Left hindlimb (tissue), 1 donor: ENCODE data around the gene CIAO2A.
"Not testable (repeated sequence)": the region's sequence is repeated elsewhere in the genome, so short reads cannot be mapped to it uniquely, and the experiment has no call there.

Source experiments
- DNase-seq: peaks from one replicate; pipeline ENCODE4 v3.0.0-alpha.2; 2018

CIAO2A gene

DNA sequence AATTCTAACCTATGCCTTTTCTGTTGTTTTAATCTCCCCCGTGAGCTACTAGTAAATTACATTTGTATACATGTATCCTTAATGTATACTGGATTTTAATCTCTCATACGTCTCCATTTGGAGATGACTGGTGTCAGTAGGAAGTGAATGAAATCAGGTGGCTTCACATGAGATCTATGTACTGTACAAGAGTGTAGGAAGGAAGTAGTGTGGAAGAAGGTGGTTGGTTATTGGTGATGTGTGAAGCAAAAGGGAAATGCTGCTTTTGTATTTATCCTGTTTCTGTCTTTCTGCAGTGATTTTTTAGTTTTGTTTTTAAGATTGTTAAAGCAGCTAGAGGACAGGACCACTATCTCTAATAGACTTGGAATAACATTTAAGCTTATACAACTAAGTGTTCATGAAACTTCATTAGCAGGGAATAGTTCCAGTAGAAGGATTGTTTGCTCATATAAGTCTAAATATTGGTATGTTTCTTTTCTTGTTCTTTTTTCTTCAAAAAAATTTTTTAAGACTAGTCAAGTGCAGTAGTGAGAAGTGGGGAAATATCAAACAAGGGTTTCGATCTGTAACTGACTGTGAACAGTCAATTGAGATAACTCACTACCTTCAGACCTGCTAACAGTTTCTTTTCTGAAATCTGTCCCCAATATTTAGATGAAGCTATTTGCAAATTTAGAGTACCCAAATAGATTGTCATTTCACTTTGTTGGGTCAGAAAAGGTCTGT lies 17.5 kb upstream of the CIAO2A start:
- no peak for DNase-seq

GRCh38 chr15:64110108-64110701 lies 16.6 kb upstream of the CIAO2A start:
- not testable (repeated sequence) for DNase-seq

DNA sequence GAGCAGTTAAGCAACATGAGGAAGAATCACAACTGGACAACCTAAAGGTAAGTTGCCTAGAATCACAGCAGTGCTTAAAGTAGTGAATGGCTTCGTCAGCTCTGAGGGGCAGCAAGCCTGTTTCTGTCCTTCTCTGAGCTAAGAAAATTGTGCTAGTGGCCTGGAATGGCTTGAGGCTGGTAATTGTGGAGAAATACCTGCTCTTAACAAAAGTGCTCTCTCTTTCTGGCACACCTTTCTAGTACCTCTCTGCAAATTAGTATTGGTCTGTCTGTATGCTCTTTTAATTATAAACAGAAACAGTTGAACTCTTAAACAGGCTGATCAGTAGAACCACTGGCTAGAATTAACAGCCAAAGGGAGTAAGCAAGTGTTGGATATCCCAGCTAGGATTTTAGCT lies 13.7 kb upstream of the CIAO2A start:
- DNase-seq = no peak

GRCh38 chr15:64105113-64105704 lies 11.6 kb upstream of the CIAO2A start:
- no peak for DNase-seq

- no peak for DNase-seq
Observed at GRCh38 chr15:64102497-64102896, 8.9 kb upstream of the CIAO2A start.

- no peak for DNase-seq
Observed at GRCh38 chr15:64100958-64101357, 7.3 kb upstream of the CIAO2A start.

DNA sequence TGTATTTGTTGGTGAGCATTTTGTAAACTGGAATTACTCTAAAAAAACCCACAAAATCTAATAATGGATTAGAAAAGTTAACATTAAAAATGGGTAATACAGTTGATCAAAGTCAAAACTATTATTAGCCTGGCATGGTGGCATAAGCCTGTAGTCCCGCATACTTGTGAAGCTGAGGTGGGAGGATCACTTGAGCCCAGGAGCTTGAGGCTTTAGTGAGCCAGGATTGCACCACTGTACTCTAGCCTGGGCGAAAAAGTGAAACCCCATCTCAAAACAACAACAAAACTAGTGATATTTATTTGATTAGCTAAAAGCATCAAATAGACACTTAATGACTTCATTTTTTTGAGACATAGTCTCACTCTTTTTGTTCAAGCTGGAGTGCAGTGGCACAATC lies 5.7 kb upstream of the CIAO2A start:
- DNase-seq = no peak

GRCh38 chr15:64096668-64097384 lies 3.2 kb upstream of the CIAO2A start:
- no peak for DNase-seq

DNA sequence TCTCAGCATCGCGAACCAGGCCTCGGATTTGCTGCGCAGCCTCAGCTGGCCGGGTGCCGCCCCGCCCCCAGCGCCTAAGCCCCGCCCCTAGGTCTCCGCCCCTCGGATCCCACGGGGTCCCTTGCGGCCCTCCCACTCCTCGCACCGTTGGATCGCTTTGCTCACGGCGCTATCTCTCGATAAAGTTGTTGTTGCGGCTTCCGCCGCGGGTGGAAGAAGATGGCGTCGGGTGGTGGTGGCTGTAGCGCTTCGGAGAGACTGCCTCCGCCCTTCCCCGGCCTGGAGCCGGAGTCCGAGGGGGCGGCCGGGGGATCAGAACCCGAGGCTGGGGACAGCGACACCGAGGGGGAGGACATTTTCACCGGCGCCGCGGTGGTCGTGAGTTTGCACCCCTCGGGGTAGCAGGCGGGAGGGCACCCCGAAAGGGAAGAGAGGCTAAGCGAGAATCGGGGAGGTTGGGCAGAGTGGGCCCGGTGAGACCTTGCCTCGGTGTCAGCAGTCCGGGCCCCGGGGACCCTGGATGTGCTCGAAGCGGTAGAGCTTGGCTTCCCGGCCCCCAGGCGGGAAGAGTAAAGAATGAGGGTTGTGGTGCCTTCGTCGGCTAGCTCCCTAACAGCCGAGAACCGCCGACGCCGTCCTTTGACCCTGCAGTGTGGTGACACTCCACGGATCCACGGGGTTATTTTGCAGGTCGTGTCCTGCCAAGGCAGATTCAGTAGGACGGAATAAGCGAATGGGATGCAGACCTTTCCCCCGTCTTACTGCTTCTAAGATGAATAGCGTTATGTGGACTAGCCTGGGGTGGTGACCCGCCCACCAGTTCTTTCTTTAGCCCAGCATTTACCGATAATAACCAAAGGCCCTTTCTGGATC lies 2.4 kb upstream of the CIAO2A start, which contains the start of gene SNX1:
SNX1 (plus strand) TSS at position 188 of the 873 bp plus-strand sequence; CDS start at position 220, 32 bp downstream.
- peak; percentile 96 for DNase-seq

- DNase-seq = no peak
Observed at GRCh38 chr15:64095431-64095794, 1.8 kb upstream of the CIAO2A start.

DNA sequence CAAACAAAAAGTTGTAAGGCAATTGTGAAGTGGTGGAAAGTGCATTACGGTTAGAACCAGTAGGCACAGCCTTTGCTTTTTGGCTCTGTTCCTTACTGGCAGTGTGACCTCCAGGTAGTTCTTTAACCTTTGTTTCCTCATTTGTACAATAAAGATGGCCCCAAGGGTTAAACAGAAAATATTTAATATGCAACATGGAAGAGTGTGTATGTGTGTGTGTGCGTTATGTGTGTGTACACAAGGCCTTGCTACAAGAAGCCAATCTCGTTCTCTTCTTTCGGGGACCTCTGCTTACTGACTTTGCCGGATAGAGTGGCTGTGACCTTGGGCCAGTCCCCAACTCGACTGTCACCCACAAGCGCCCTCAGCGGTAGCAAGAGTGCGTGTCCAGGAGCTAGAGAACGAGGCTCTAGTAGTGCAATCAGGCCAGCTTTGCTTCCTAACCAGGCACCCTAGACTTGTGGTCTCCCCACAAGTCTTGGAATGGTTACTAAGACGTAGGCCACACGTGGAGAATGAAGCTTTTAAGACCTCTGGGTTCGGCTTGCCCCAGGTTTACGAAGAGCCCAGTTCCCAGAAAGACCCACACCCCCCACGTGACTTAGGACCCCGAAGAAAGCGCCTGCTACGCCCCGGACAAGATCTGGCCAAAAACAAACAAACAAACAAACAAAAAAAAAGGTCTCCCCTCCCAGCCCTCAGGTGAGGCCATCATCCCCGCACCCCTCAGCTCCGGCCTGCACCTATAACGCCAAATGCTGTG lies 593 bp downstream of the CIAO2A start:
- no peak for DNase-seq

DNA sequence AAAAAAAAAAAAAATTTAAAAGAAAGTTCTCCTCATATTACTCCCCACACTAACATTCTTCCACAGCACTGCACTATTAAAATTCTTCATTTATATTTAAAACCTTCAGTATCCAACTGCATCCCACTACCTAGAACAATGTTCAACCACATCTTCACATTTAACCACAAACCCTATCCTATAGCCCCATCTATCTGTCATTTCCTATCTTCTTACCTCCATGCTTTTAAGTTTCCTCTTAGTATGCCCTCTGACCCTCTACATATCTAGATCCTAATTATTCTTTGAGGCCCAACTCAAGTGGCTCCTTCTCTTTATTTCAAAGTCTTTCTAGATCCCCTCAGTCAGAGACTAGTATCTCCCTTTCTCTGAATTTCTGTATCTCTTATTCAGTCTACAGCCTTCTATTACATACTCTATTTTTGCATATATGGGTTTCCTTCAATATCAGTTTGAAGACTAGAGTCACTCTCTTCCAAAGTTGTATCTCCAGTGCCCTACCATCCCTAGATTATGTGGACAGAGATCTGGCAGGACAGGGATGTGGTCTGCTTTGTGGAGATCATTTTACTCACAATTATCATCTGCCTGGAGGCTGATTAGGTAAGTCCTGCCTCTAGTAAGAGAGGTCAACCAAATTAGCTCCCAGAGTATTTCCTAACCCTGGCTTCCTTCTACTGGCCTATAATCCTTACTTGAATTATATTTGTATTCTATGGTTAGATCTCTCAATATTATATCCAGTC lies 1.4 kb downstream of the CIAO2A start:
- DNase-seq = no peak

- no peak for DNase-seq
Observed at GRCh38 chr15:64090527-64090926, 3.1 kb downstream of the CIAO2A start.

DNA sequence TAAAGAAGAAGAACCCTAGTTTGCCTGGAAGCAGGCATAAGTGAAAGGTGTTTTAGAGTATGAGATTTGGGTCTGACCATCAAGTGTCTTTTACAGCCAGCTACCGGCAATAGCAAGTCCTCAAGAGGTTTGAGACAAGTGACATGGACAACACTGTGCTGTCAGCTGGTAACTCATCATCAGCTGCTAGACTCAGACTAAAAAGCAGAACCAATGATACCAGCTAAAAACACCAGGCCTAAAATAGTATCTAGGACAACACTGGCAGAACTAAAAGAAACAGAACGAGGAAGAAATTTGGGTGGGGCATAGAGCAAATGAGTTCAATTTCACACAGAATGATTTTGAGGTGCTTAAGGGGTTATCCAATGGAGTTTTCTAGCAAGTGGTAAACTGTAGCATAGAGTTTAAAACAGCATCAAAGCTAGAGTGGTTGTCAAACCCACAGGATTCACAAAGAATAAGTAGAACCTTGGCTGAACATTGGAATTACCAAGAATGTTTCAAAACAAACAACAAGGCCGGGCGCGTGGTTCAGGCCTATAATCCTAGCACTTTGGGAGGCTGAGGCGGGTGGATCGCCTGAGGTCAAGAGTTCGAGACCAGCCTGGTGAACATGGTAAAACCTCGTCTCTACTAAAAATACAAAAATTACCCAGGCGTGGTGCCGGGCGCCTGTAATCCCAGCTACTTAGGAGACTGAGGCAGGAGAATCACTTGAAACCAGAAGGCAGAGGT lies 3.9 kb downstream of the CIAO2A start:
- DNase-seq = no peak

- no peak for DNase-seq
Observed at GRCh38 chr15:64082757-64083156, 10.9 kb downstream of the CIAO2A start.

DNA sequence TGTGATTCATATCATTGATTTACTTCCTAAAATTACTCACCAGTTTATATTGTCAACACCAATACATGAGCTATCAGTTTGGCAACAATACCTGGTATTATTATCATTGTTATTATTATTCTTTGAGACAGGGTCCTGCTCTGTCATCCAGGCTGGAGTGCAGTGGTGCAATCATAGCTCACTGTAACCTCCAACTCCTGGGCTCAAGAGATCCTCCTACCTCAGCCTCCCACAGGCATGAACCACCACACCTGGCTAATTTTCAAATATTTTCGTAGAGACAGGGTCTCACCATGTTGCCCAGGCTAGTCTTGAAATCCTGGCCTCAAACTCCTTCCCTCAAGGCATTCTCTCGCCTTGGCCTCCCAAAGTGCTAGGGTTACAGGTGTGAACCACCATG lies 20.1 kb downstream of the CIAO2A start:
- not testable (repeated sequence) for DNase-seq

DNA sequence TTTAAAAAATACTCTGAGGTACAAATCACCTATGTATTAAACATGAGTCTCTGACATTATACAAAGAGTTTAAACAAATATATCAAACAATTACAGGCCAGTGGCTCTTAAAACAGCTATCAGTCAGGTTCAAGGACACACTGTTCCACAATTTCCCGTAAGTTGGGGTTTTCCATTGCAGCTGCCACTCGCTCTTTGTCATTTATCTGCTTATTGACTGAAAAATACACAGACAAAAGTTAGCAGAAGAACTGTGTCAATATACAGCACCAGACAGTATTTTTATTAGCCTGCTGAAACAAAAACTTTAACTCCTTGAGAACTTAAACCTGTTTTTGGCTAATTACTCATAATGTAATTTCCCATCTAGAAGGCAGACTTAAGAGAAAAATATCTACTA lies 20.8 kb downstream of the CIAO2A start:
- DNase-seq = no peak

- DNase-seq = no peak
Observed at GRCh38 chr15:64071931-64072765, 21.5 kb downstream of the CIAO2A start.
